ENCODE results near the gene KCNH6. TPM values are rescaled to one million over a fixed set of nuclear protein-coding genes. Genes with fewer than 3 reads are reported as not detected.

KCNH6 gene
- total and polyA plus RNA-seq, 9 of the 15 experiments (the other 6 are each of a cell fraction or from before 2014, with no cell fraction given) = not detected

GRCh38 chr17:63571632-63572310 lies 48.6 kb downstream of the KCNH6 start (continued):
- no peak for TF ChIP-seq EZH2 (IDR thresholded peaks at IDR 0.05; ENCODE audit: borderline replicate concordance, low read depth, low read length)
- TF ChIP-seq POLR2B (IDR thresholded peaks at IDR 0.05; ENCODE audit: low read depth, partially characterized antibody) = no peak
- no peak for TF ChIP-seq SP1 (CRISPR knock-in tag; IDR thresholded peaks at IDR 0.05)
- TF ChIP-seq ATF7 (IDR thresholded peaks at IDR 0.05) = peak; percentile 43; the same call in 1 of the 2 replicates
- no peak for TF ChIP-seq ILF3 (IDR thresholded peaks at IDR 0.05; ENCODE audit: borderline replicate concordance)
- TF ChIP-seq MTA1 (IDR thresholded peaks at IDR 0.05; ENCODE audit: borderline replicate concordance) = no peak
- TF ChIP-seq BCL6 (CRISPR knock-in tag; IDR thresholded peaks at IDR 0.05) = no peak
- TF ChIP-seq TAL1 (IDR thresholded peaks at IDR 0.05) = peak; percentile 16; the same call in 1 of the 2 replicates
- TF ChIP-seq, protein P1, sequence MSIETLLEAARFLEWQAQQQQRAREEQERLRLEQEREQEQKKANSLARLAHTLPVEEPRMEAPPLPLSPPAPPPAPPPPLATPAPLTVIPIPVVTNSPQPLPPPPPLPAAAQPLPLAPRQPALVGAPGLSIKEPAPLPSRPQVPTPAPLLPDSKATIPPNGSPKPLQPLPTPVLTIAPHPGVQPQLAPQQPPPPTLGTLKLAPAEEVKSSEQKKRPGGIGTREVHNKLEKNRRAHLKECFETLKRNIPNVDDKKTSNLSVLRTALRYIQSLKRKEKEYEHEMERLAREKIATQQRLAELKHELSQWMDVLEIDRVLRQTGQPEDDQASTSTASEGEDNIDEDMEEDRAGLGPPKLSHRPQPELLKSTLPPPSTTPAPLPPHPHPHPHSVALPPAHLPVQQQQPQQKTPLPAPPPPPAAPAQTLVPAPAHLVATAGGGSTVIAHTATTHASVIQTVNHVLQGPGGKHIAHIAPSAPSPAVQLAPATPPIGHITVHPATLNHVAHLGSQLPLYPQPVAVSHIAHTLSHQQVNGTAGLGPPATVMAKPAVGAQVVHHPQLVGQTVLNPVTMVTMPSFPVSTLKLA (conservative IDR thresholded peaks at IDR 0.05) = no peak
- TF ChIP-seq SMARCE1 (IDR thresholded peaks at IDR 0.05) = peak; percentile 77
- TF ChIP-seq BMI1 (IDR thresholded peaks at IDR 0.05; ENCODE audit: low read length) = no peak
- no peak for TF ChIP-seq SP2 (IDR thresholded peaks at IDR 0.05; ENCODE audit: extremely low read depth, low read depth, low read length, poor library complexity, severe bottlenecking)
- TF ChIP-seq ZNF398 (CRISPR knock-in tag; IDR thresholded peaks at IDR 0.05) = no peak
- TF ChIP-seq, protein P2, sequence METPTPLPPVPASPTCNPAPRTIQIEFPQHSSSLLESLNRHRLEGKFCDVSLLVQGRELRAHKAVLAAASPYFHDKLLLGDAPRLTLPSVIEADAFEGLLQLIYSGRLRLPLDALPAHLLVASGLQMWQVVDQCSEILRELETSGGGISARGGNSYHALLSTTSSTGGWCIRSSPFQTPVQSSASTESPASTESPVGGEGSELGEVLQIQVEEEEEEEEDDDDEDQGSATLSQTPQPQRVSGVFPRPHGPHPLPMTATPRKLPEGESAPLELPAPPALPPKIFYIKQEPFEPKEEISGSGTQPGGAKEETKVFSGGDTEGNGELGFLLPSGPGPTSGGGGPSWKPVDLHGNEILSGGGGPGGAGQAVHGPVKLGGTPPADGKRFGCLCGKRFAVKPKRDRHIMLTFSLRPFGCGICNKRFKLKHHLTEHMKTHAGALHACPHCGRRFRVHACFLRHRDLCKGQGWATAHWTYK (CRISPR knock-in tag; IDR thresholded peaks at IDR 0.05) = no peak
- no peak; a peak in 1 of 4 replicates for TF ChIP-seq NRF1 (conservative IDR thresholded peaks at IDR 0.05 in 1 of 2, IDR thresholded peaks at IDR 0.05 in 1 of 2)
- TF ChIP-seq GABPA (tag; conservative IDR thresholded peaks at IDR 0.05; ENCODE audit: low read depth) = no peak
- TF ChIP-seq TCFL5 (CRISPR knock-in tag; conservative IDR thresholded peaks at IDR 0.05) = no peak
- no peak for TF ChIP-seq CUX1 (CRISPR knock-in tag; IDR thresholded peaks at IDR 0.05)
- TF ChIP-seq KDM1A (IDR thresholded peaks at IDR 0.05) = peak; percentile 65 to 74; a peak in 2 of 4 replicates
